Liver (tissue), 9 donors: ENCODE results near the gene XPO5. TPM values are rescaled to one million over a fixed set of nuclear protein-coding genes. Genes with fewer than 3 reads are reported as not detected.

ENCODE experiments used
- DNase-seq: peaks from one replicate; pipeline ENCODE4 v3.0.0-alpha.2; 2017; ENCODE audit warnings: low spot score
- H3K27ac ChIP-seq, 2 donors: one replicate each; pipeline ENCODE4 v1.7.0; 2013; ENCODE audit warnings: inconsistent platforms in 2 of 2, low read length in 2 of 2, control low read depth in 1 of 2, low read depth in 1 of 2, mild to moderate bottlenecking in 1 of 2
- H3K27me3 ChIP-seq, 4 donors: one replicate each; pipeline versions ENCODE4 v1.6.1 to v1.7.0; 2013; ENCODE audit warnings: low read length in 3 of 4, inconsistent platforms in 1 of 4, mild to moderate bottlenecking in 1 of 4, moderate library complexity in 1 of 4; ENCODE audit not compliant: control insufficient read depth in 4 of 4, insufficient read depth in 4 of 4
- H3K36me3 ChIP-seq, 4 donors: one replicate each; pipeline versions ENCODE4 v1.6.1 to v1.7.0; 2013; ENCODE audit warnings: low read length in 3 of 4, mild to moderate bottlenecking in 3 of 4, low read depth in 1 of 4, moderate library complexity in 1 of 4; ENCODE audit not compliant: control insufficient read depth in 4 of 4, insufficient read depth in 3 of 4
- H3K4me1 ChIP-seq, 4 donors: one replicate each; pipeline versions ENCODE4 v1.6.1 to v1.7.0; 2013; ENCODE audit warnings: low read length in 3 of 4, mild to moderate bottlenecking in 3 of 4, moderate library complexity in 1 of 4; ENCODE audit not compliant: control insufficient read depth in 4 of 4, insufficient read depth in 4 of 4
- H3K4me3 ChIP-seq, 3 donors: one replicate each; pipeline versions ENCODE4 v1.6.1 to v1.7.0; 2013; ENCODE audit warnings: low read length in 3 of 3, control low read depth in 1 of 3, low read depth in 1 of 3, mild to moderate bottlenecking in 1 of 3
- H3K9ac ChIP-seq, 2 donors: one replicate each; pipeline ENCODE4 v1.7.0; 2013; ENCODE audit warnings: low read length in 2 of 2, mild to moderate bottlenecking in 2 of 2, moderate library complexity in 2 of 2, control low read depth in 1 of 2, low read depth in 1 of 2
- H3K9me3 ChIP-seq, 4 donors: one replicate each; pipeline versions ENCODE4 v1.6.1 to v1.7.0; 2013; ENCODE audit warnings: low read length in 3 of 4; ENCODE audit not compliant: control insufficient read depth in 4 of 4
- EGR1 ChIP-seq, 2 donors: IDR thresholded peaks; 2 replicates each; pipeline ENCODE4 v1.6.1; 2016 to 2018; ENCODE audit warnings: antibody characterized with exemption in 2 of 2, low read depth in 2 of 2
- FOXA1 ChIP-seq: IDR thresholded peaks from 2 replicates; pipeline ENCODE4 v1.6.1; 2016; ENCODE audit warnings: antibody characterized with exemption
- FOXA2 ChIP-seq: IDR thresholded peaks from 2 replicates; pipeline ENCODE4 v1.6.1; 2016; ENCODE audit warnings: antibody characterized with exemption
- GABPA ChIP-seq, 2 donors: IDR thresholded peaks in 1 of 2; conservative IDR thresholded peaks in 1 of 2; 2 replicates each; pipeline ENCODE4 v1.6.1; 2016; ENCODE audit warnings: antibody characterized with exemption in 2 of 2, mild to moderate bottlenecking in 1 of 2, moderate library complexity in 1 of 2
- HNF4A ChIP-seq, 2 donors: conservative IDR thresholded peaks; 2 replicates each; pipeline ENCODE4 v1.6.1; 2016; ENCODE audit warnings: antibody characterized with exemption in 2 of 2, mild to moderate bottlenecking in 2 of 2
- HNF4G ChIP-seq: IDR thresholded peaks from 2 replicates; pipeline ENCODE4 v1.6.1; 2016; ENCODE audit warnings: antibody characterized with exemption
- JUND ChIP-seq, 2 donors: IDR thresholded peaks; 2 replicates each; pipeline ENCODE4 v1.6.1; 2016; ENCODE audit warnings: antibody characterized with exemption in 2 of 2
- NR2F2 ChIP-seq: IDR thresholded peaks from 2 replicates; pipeline ENCODE4 v1.6.1; 2016; ENCODE audit warnings: antibody characterized with exemption
- RAD21 ChIP-seq, 2 donors: IDR thresholded peaks; 2 replicates each; pipeline ENCODE4 v1.6.1; 2016; ENCODE audit warnings: antibody characterized with exemption in 2 of 2, mild to moderate bottlenecking in 2 of 2
- RXRA ChIP-seq, 2 donors: IDR thresholded peaks; 2 replicates each; pipeline ENCODE4 v1.6.1; 2017 to 2018; ENCODE audit warnings: antibody characterized with exemption in 2 of 2, mild to moderate bottlenecking in 1 of 2
- SP1 ChIP-seq: IDR thresholded peaks from 2 replicates; pipeline ENCODE4 v1.6.1; 2018; ENCODE audit warnings: antibody characterized with exemption, mild to moderate bottlenecking
- TAF1 ChIP-seq: conservative IDR thresholded peaks from 2 replicates; pipeline ENCODE4 v1.6.1; 2016; ENCODE audit warnings: antibody characterized with exemption, mild to moderate bottlenecking
- YY1 ChIP-seq: IDR thresholded peaks from 2 replicates; pipeline ENCODE4 v1.6.1; 2016; ENCODE audit warnings: antibody characterized with exemption, mild to moderate bottlenecking
- WGBS: extraction: QIAGEN DNeasy Blood & Tissue Kit; methylation state at CpG from one replicate; pipeline ENCODE4 v1.1.7; 2013; 5-methylcytosine and 5-hydroxymethylcytosine counted together
- polyA plus RNA-seq, 2 donors: library from polyadenylated mRNA; stranded (reverse) in 1 of 2; unstranded in 1 of 2; fragments of 200-250 nt in 1 of 2; fragments of >200 nt in 1 of 2; fragmentation: Nextera tagmentation in 1 of 2; extraction: Ambion mirVana in 1 of 2; gene quantifications; one replicate each; pipeline versions ENCODE4 v1.2.1 to v1.2.3, GENCODE V29; 2013 to 2015
- total RNA-seq, 2 donors: library from RNA; depleted of rRNA; stranded (reverse); fragments of >200 nt; gene quantifications; one replicate each; pipeline ENCODE4 v1.2.3, GENCODE V29; 2014
- TF ChIP-seq, protein P1 (sequence below): IDR thresholded peaks from 2 replicates; pipeline ENCODE4 v1.6.1; 2016; ENCODE audit warnings: antibody characterized with exemption, mild to moderate bottlenecking
- TF ChIP-seq, protein P2 (sequence below): IDR thresholded peaks from 2 replicates; pipeline ENCODE4 v1.6.1; 2016; ENCODE audit warnings: antibody characterized with exemption
- TF ChIP-seq, protein P3 (sequence below): IDR thresholded peaks from 2 replicates; pipeline ENCODE4 v1.6.1; 2016; ENCODE audit warnings: antibody characterized with exemption
- TF ChIP-seq, protein P4 (sequence below): fragments of 150-350 bp; IDR thresholded peaks from 2 replicates; pipeline ENCODE4 v1.5.1; 2017; ENCODE audit warnings: improper control_type of control experiment, low read depth, low read length; ENCODE audit not compliant: missing input control
- TF ChIP-seq, protein P5 (sequence below): IDR thresholded peaks from 2 replicates; pipeline ENCODE4 v1.6.1; 2016; ENCODE audit warnings: antibody characterized with exemption
- donor health status: healthy.
- donor health status: healthy.
- donor health status: healthy.
- donor health status: healthy.
- donor health status: healthy.

Gene XPO5
- total and polyA plus RNA-seq, 4 donors = 6.1 to 15.8 (median 9.8) TPM

DNA sequence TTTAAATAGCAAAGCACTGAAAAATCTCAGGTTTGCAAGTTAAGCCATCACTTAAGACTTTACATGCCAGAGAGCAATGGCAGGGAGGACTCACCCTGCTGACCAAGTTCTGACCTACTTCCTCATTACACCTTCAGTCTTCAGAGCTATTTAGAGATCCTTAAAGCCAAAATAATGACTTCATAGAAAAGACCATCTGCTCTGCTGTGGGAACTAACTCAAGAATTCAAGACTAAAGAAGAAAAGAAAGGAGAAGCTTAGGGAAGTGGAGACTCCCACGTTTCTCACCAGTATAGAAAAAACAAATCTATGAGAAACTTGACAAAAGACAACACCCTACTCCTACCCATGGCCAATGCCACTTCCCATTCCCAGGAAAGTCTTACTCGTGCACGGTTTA is 28.6 kb downstream of the XPO5 start (continued):
- TF ChIP-seq, protein P1, sequence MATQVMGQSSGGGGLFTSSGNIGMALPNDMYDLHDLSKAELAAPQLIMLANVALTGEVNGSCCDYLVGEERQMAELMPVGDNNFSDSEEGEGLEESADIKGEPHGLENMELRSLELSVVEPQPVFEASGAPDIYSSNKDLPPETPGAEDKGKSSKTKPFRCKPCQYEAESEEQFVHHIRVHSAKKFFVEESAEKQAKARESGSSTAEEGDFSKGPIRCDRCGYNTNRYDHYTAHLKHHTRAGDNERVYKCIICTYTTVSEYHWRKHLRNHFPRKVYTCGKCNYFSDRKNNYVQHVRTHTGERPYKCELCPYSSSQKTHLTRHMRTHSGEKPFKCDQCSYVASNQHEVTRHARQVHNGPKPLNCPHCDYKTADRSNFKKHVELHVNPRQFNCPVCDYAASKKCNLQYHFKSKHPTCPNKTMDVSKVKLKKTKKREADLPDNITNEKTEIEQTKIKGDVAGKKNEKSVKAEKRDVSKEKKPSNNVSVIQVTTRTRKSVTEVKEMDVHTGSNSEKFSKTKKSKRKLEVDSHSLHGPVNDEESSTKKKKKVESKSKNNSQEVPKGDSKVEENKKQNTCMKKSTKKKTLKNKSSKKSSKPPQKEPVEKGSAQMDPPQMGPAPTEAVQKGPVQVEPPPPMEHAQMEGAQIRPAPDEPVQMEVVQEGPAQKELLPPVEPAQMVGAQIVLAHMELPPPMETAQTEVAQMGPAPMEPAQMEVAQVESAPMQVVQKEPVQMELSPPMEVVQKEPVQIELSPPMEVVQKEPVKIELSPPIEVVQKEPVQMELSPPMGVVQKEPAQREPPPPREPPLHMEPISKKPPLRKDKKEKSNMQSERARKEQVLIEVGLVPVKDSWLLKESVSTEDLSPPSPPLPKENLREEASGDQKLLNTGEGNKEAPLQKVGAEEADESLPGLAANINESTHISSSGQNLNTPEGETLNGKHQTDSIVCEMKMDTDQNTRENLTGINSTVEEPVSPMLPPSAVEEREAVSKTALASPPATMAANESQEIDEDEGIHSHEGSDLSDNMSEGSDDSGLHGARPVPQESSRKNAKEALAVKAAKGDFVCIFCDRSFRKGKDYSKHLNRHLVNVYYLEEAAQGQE = no peak
- TF ChIP-seq, protein P2, sequence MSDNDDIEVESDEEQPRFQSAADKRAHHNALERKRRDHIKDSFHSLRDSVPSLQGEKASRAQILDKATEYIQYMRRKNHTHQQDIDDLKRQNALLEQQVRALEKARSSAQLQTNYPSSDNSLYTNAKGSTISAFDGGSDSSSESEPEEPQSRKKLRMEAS = no peak
- TF ChIP-seq EGR1 (IDR thresholded peaks at IDR 0.05; ENCODE audit: low read depth in 2 of 2) = no peak

DNA sequence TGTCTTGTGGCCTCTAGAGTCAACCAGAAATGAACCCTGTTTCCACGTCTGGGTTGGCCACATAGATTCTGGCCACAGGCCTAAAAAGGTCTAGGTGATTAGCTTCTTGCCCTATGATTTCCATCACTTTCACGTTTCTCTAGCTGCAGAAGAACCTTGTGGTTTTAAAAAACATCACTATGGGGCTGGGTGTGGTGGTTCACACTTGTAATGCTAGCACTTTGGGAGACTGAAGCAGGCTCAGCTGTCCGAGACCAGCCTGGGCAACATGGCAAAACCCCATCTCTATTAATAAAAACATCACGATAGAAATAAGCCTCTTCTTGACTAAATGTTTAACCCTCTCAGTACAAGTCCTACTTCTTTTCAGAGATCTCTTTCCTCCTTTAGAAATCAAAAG is 31.4 kb downstream of the XPO5 start:
- Histone ChIP-seq H3K27ac (no peak overlapping the region), H3K9me3 (no peaks in the 10 kb centered on the region), H3K4me3 (no peak overlapping the region), H3K36me3 (peaks cover 7 to 55% (median 38%) of the 10 kb centered on the region in 4 donors), H3K27me3 (no peaks in the 10 kb centered on the region), H3K4me1 (no peaks in the 10 kb centered on the region), H3K9ac (no peak overlapping the region)
- DNase-seq = no peak
- TF ChIP-seq NR2F2 (no peak), RXRA (IDR thresholded peaks at IDR 0.05) (no peak), FOXA2 (no peak), JUND (IDR thresholded peaks at IDR 0.05) (no peak), HNF4A (conservative IDR thresholded peaks at IDR 0.05) (no peak), TAF1 (no peak), EGR1 (IDR thresholded peaks at IDR 0.05; ENCODE audit: low read depth in 2 of 2) (no peak), GABPA (IDR thresholded peaks at IDR 0.05 in 1 of 2, conservative IDR thresholded peaks at IDR 0.05 in 1 of 2) (no peak), FOXA1 (no peak), RAD21 (IDR thresholded peaks at IDR 0.05) (no peak), HNF4G (no peak), SP1 (no peak), YY1 (no peak)
- TF ChIP-seq, protein P1 = no peak
- TF ChIP-seq, protein P2 = no peak
- TF ChIP-seq, protein P3, sequence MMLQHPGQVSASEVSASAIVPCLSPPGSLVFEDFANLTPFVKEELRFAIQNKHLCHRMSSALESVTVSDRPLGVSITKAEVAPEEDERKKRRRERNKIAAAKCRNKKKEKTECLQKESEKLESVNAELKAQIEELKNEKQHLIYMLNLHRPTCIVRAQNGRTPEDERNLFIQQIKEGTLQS = no peak
- TF ChIP-seq, protein P4, sequence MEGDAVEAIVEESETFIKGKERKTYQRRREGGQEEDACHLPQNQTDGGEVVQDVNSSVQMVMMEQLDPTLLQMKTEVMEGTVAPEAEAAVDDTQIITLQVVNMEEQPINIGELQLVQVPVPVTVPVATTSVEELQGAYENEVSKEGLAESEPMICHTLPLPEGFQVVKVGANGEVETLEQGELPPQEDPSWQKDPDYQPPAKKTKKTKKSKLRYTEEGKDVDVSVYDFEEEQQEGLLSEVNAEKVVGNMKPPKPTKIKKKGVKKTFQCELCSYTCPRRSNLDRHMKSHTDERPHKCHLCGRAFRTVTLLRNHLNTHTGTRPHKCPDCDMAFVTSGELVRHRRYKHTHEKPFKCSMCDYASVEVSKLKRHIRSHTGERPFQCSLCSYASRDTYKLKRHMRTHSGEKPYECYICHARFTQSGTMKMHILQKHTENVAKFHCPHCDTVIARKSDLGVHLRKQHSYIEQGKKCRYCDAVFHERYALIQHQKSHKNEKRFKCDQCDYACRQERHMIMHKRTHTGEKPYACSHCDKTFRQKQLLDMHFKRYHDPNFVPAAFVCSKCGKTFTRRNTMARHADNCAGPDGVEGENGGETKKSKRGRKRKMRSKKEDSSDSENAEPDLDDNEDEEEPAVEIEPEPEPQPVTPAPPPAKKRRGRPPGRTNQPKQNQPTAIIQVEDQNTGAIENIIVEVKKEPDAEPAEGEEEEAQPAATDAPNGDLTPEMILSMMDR = no peak
- TF ChIP-seq, protein P5, sequence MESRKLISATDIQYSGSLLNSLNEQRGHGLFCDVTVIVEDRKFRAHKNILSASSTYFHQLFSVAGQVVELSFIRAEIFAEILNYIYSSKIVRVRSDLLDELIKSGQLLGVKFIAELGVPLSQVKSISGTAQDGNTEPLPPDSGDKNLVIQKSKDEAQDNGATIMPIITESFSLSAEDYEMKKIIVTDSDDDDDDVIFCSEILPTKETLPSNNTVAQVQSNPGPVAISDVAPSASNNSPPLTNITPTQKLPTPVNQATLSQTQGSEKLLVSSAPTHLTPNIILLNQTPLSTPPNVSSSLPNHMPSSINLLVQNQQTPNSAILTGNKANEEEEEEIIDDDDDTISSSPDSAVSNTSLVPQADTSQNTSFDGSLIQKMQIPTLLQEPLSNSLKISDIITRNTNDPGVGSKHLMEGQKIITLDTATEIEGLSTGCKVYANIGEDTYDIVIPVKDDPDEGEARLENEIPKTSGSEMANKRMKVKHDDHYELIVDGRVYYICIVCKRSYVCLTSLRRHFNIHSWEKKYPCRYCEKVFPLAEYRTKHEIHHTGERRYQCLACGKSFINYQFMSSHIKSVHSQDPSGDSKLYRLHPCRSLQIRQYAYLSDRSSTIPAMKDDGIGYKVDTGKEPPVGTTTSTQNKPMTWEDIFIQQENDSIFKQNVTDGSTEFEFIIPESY = no peak
- WGBS = 79% methylated on average over 4 of the region's 4 CpGs
